ENCODE measurements around the gene ANKRD11.
"Not testable (repeated sequence)": the region's sequence is repeated elsewhere in the genome, so short reads cannot be mapped to it uniquely, and the experiment has no call there.

ANKRD11 gene

DNA sequence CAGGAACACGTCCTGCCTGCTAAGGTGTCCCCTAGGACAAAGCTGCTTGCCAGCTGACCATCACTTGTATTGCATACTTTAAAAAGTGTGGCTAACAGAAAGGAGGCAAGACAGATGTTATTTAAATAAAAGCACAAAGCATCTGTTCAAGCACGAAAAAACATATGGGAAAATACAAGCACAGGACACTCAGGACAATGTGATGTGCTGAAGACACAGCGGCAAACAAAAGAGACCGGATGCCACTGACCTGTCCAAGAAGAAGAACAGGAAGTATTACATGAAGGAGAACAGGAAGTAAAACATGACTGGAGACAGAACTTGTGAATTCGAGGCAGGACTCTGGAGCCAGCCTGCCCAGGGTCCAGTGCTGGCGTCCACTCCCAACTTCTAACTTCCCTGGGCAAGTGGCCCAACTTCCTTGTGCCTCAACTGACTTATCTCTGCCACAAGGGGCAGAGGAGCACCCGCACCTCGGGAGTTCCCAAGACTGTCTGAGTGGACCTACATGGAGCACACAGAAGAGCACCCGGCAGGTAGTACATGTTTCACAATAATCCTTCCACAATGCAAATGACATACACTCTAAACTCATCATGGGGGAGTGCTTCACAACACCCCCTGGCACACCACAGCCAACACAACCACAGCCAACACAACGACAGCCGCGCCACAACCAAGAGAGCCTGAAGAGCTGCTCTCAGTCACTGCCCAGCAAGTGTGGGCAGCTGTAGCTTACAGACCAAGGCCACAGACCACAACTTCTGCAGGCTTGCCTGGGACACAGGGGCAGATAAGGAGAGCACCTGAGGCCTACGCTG lies 36.6 kb downstream of the ANKRD11 start:
- DNase-seq (ENCODE audit: low read depth in 3 of 3, low spot score in 1 of 3), result no peak

DNA sequence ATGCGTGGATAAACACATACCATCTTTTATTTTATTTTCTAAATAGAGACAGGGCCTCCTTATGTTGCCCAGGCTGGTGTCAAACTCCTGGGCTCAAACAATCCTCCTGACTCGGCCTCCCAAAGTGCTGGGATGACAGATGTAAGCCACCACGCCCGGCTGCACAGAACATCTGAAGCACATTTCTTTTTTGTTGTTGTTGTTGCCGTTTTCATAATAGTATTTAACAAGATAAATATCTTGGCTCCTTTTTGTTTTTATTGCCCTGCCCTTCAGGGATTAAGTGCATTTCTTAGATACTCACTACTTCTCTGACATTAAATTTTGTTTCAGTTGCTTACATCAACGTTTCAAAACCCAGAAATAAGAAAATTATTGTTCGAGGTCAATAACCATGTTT lies 37.4 kb downstream of the ANKRD11 start:
- DNase-seq (ENCODE audit: low read depth in 3 of 3, low spot score in 1 of 3), result no peak

DNA sequence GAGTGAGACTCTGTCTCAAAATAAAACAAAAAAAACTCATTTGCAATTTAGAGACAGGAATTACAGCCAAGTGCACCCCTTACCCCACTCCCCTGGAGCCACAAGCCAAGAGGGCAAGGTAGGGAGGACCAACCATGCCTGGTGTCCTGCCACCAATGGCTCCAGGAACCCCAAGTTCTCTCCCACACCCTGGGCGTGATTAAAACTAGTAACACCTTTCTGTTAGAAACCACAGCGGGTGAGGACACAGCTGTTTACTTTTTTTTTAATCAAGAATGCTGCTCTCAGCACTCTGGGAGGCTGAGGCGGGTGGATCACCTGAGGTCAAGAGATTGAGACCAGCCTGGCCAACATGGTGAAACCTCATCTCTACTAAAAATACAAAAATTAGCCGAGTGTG lies 38.1 kb downstream of the ANKRD11 start:
- no peak for DNase-seq (ENCODE audit: low read depth in 3 of 3, low spot score in 1 of 3)

DNA sequence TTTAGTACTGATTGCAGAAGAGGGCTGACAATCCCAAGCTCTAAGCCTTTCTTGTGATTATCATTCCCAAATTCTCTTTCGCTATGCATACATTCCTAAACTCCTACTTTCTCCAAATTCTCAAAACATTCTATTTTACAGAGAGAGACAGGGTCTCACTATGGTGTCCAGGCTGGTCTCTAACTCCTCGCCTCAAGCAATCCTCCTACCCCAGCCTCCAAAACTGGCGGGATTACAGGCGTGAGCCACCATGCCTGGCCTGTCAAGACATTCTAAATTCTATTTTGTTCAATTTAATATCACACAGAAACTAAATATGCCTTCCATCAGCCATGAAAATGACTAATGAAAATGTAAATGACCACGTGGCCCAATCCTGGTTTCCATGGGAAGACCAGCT lies 39.8 kb downstream of the ANKRD11 start:
- no peak for DNase-seq (ENCODE audit: low read depth in 3 of 3, low spot score in 1 of 3)

DNA sequence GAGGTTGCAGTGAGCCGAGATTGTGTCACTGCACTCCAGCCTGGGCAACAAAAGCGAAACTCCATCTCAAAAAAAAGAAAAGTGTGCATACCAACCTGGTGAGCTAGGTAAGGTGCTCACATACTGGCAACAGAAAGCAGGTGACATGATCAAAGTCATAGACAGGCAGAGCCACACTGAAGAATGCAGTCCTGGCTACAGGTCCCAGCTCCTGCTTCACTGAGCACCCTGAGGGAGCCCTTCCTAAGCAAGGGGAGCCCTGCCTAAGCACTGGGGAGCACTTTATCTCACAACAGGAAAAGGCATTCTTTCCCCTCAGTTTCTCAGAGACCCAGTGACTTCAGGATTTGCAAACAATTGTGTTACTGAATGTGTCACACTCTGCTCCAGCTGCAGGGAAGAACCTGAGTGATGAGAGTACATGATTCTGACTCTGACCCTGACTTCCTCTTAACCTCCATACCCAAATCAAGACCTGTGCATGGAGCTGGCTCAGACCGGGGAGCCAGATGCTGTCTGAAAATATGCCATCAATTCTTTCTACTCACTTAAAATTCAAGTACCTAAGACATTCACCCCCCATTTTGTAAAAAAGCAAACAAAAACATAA lies 40.5 kb downstream of the ANKRD11 start:
- DNase-seq (ENCODE audit: low read depth in 3 of 3, low spot score in 1 of 3), result no peak

DNA sequence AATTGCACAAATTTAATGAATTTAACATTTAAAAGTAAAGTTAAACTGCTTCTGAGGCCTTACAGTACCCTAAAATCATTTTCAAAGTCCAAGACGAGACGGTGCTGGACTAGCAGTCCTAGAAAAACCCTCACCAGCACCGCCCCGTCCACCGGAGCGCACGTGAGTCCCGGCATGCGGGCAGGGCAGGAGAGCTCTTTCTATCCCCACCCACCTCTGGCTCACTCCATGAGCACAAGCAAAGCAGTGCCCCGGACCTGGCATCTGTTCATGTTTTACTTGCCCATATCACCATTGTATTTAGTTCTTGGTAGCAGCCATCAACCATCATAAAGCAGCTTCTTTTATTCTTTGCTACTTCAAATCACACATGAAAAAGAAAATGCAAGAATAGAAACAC lies 41.7 kb downstream of the ANKRD11 start:
- DNase-seq (ENCODE audit: low read depth in 3 of 3, low spot score in 1 of 3), result no peak

DNA sequence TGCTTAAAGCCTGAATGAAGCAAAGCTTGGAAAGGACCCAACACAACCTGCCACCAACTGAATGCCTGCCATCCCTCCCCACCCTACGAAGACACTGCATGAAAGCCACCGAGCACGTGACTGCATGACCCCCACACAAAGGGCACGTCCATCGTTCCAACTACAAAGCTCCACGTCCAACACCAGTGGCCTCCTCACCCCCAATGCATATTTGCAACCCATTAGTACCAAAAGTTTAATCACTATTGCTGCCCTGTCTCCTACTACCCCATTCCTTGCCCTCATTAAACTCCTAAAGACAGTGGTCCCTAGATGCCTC lies 43.4 kb downstream of the ANKRD11 start:
- DNase-seq (ENCODE audit: low read depth in 3 of 3, low spot score in 1 of 3), result no peak

DNA sequence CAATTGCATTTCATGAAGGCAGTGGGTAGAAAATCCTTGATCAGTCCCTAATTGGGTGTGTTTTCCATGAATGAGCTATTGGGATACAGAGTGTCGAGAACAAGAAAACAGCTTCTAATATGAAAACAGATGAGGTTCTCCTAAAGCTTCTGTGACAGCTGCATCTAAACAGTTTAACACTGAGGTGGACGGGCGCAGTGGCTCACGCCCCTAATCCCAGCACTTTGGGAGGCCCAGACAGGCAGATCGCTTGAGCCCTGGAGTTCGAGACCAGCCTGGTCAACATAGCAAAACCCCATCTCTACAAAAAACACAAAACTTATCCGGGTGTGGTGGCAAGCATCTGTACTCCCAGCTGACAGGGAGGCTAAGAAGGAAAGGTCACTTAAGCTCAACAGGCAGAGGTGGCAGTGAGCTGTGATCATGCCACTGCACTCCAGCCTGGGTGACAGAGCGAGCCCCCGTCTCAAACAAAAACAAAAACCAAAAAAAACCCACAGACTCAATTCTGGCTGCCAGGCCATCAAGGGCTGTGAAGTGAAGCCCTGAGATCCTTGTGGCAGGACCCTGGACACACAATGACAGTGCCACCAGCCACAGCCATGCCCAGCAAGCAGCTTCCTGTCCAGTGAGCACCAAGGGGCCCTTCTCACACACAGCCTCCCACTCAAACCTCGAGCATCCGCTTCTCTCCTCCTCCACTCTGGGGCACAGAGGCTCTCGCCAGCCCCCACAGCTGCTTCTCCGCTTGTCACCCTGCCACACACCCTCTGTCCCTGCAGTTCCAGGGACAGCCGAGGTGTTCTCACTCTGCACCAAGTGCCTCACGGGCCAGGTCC lies 44.0 kb downstream of the ANKRD11 start:
- DNase-seq (ENCODE audit: low read depth in 3 of 3, low spot score in 1 of 3), result no peak

DNA sequence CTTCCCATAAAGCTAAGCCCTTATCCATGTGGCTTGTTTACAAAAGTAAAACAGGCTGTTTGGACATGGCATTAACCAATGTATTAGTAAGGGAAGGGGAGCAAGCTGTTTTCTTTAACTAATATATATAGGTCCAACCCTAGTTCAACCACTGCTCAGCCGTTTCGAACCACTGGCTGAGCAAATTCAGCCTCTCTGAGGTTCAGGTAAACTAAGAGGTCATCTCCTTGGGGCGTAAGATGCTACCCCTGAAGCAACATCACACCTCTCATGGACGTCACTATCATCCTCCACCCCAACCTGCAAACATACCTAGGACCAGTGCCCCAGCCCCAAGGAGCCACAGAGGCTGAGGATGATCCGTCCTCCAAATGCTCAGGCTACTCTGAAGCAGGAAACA lies 45.2 kb downstream of the ANKRD11 start:
- DNase-seq (ENCODE audit: low read depth in 3 of 3, low spot score in 1 of 3), result no peak

DNA sequence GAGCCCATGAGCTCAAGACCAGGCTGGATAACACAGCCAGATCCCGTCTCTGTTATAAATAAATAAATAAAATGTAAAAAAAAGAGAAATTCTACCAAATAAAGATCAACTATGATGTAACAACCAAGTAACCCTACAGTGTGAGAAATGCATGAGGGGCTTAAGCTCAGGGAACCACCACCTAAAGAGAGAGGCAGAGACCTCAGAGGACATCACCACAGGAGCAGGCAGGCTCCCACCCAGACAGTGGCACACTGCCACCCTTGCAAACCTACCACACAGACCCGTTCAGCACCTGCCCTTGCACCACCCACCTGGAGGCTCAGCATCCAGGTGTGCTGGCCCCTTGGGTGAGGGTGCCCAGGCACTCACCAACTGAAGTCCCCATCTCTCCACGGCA lies 45.6 kb downstream of the ANKRD11 start:
- DNase-seq (ENCODE audit: low read depth in 3 of 3, low spot score in 1 of 3), result no peak

DNA sequence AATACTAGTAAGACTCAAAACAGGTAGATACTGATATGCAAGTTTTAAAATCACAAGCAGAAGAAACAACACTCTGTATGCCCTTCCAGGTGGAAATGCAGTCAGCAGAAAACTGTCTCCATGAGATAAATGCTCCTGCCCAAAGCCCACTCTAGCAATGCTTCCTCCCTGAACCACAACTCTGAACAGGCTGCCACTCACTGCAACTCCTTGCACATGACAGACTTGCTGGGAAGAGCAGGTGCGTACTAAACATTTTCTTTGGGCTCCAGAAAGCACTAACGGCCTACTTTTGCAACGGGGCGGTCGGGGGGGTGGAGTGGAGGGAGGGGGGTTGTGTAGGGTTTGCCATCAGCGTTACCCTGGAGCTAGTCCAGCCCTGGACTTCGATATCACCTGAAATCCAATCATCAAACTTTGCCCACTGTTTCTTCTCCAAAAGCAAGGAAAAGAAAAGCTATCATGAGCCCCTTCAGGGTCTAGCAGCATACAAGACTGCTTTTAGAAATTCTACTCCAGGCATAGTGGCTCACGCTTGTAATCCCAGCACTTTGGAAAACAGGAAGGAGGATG lies 46.1 kb downstream of the ANKRD11 start:
- DNase-seq (ENCODE audit: low read depth in 3 of 3, low spot score in 1 of 3), result no peak

DNA sequence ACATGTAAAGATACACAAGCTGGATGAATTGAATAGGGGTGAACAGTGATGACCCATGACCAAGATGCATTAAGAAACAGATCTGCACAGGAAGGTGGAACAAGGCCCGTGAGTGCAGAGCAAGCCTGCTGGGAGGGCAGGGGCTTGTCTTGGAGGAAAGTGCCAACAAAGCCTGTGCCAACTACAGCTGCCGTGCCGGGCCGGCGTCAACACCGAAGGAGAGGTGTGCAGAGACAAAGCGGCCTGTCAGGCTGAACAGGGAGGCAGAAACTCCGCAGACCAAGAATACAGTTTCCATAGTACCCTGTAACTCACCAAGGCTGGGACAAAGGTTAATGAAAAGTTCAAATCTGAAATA lies 46.7 kb downstream of the ANKRD11 start:
- DNase-seq (ENCODE audit: low read depth in 3 of 3, low spot score in 1 of 3), result no peak

DNA sequence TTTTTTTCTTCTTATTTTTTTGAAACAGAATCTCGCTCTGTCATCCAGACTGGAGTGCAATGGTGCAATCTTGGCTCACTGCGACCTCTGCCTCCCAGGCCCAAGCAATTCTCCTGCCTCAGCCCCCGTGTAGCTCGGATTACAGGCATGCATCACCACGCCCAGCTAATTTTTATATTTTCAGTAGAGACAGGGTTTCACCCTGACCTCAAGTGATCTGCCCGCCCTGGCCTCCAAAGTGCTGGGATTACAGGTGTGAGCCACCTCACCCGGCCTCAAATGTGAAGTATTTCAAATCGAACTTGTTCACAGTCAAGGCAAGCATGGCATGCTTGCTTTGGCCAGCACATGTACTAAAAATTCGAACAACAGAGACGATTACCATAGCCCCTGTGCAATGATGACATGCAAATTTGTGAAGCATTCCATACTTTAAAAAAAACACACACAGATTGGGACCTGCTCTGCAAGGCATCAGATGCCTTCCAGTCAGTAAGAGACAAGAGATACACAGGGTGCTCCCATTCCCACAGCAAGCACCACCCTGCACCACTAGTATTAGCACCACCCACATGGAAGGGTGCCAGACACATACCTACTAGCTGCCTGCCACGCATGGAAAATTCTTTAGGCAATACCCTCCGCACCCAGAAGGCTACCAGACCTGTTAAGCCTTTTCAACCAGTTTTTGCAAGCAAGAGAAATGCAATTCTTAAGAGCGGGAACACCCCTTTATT lies 47.2 kb downstream of the ANKRD11 start:
- DNase-seq (ENCODE audit: low read depth in 3 of 3, low spot score in 1 of 3), result no peak

DNA sequence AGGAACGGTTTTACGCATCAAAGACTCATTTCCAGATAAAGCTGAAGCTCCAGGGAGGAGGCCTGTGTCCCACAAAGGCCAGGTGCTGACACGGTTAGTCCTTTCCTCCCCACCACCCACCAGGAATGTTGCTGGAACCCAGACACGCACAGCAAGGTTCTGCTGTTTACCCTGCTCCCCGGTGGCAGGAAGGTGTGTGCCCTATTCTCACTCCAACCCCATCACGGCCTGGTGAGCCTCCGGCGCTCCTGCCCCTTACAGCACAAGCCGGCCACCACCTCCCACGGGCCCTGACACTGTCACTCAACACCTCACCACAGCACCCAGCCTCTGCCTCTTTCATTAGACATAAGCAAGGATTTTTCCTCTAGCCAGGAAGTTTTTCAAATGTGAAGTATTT lies 47.8 kb downstream of the ANKRD11 start:
- no peak for DNase-seq (ENCODE audit: low read depth in 3 of 3, low spot score in 1 of 3)

DNA sequence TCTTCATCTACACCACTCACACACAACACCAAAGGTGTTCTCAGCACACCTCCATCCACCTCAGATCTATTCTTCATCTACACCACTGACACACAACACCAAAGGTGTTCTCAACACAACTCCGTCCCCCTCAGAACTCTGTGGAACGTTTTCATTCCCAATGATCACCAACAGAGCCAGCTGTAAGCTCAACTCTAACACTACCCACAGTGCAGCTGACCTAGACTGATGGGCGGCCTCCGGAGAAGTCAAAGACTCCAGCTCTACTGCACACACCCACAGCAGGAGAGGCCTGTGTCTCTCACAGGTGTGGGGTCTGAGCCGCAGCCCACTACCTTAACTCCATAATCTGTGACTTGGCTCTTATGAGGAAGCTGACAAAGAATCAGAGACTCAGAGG lies 50.7 kb downstream of the ANKRD11 start:
- DNase-seq (ENCODE audit: low read depth in 3 of 3, low spot score in 1 of 3), result no peak

DNA sequence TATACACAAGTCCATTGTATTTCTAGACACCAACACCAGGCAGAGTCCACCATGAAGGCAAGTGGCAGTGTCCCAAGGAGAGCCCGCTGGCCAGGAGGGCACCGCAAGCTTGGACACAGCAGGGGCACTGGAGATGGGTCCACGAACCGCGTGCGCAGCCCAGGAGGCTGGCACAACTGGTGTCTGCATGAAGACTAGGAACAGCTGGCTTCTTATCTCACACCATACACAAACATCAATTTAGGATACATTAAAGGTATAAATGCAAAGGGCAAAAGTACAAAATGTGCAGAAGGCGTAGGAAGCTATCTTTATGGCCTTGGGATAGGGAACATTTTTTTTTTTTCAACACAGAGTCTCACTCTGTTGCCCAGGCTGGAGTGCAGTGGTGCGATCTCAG lies 52.4 kb downstream of the ANKRD11 start:
- DNase-seq (ENCODE audit: low read depth in 3 of 3, low spot score in 1 of 3), result no peak

DNA sequence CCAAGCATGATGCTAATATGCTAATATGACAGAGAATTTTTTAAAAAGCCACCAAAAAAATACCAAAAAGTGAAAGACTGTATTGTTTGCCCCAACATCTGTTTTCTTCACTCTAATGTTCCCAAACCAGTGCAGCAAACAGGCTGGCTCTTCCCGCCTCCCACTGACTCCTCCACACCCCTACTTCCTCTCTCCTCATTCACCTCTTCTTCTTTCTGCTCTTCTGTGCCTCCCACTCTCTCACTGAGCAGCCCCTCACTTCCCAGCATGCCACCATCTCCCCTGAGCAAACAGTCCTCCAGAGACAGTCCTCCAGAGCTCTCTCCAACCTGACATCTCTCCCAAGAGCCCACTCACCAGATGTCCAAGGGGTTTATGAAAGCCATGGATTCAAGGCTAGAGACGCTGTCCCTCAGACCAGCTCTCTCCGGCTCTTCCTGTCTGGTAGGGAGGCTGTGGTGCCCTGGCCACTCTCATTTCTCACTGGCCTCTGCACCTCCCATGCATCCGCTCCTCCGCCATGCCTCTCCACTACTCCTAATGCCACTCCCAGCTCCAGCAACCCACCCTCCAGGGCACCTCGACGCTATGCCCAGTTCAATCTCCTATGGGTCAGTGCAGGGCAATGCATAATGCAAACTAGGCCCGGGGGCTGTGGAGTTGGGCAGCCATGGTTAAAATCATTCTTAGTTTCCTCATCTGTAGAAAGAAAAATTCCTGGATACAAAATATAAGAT lies 52.9 kb downstream of the ANKRD11 start:
- DNase-seq (ENCODE audit: low read depth in 3 of 3, low spot score in 1 of 3), result no peak

DNA sequence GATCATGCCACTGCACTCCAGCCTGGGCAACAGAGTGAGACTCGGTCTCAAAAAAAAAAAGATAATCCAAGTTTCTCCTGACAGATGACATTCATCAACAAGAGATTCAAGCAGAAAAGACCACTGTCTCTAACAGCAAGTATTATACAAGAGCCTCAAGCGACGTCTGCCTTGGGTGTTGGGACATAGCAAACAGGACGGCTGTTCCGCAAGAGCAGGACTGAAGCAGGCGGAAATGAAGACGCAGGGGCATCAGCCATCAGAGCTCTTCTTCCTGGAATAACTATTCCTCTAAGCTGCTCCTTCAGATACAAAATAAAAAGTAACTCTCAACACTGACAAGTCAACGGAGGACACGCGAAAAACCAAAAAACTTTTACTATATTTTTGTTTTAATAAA lies 54.0 kb downstream of the ANKRD11 start:
- no peak for DNase-seq (ENCODE audit: low read depth in 3 of 3, low spot score in 1 of 3)

DNA sequence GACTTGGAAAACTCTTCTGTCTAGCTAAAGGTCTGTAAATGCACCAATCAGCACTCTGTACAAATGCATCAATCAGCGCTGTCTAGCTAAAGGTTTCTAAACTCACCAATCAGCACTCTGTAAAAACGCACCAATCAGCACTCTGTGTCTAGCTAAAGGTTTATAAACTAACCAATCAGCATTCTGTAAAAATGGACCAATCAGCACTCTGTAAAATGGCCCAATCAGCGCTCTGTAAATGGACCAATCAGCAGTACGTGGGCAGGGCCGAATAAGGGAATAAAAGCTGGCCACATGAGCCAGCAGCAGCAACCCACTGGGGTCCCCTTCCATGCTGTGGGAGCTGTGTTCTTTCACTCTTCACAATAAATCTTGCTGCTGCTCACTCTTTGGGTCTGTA lies 55.3 kb downstream of the ANKRD11 start:
- DNase-seq (ENCODE audit: low read depth in 3 of 3, low spot score in 1 of 3), result not testable (repeated sequence)

DNA sequence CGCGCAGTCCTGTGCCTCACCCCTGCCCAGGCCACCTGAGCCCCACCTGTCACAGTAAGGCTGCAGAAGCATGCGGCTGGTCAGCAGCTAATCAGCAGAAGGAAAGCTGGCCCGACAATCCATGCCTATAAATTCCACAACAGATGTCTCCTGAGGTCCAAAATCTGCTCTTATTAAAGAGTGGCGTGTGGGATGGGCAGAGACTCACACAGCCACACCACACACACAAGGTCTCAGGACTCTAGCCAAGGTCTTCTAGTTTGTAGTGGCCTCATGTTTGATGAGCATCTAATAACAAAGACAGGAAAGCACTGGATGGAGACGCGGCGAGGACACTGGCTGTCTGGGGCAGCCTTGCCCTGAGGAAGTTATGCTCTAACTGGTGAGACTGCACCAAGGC lies 55.9 kb downstream of the ANKRD11 start:
- DNase-seq (ENCODE audit: low read depth in 3 of 3, low spot score in 1 of 3), result no peak

Measured in stimulated activated CD4-positive, alpha-beta T cell treated with anti-CD3 and anti-CD28 coated beads, TNF-alpha, amount 100 ng/mL, for 1 hour (primary cell).